Epithelial cell of proximal tubule (primary cell): Measurements from ENCODE around the gene DGKI. TPM values are rescaled to one million over a fixed set of nuclear protein-coding genes. Genes with fewer than 3 reads are reported as not detected.

Source experiments
- DNase-seq: peaks from one replicate; pipeline ENCODE4 v3.0.0-alpha.2; 2011; ENCODE audit warnings: low read depth
- H3K4me3 ChIP-seq: 2 replicates; pipeline ENCODE4 v1.5.1; 2011; ENCODE audit warnings: low read depth, mild to moderate bottlenecking, low read length
- CTCF ChIP-seq: conservative IDR thresholded peaks from 2 replicates; pipeline ENCODE4 v1.5.1; 2012; ENCODE audit warnings: low read depth, mild to moderate bottlenecking, low read length
- total RNA-seq: library from RNA; depleted of rRNA; stranded (reverse); fragments of >200 nt; gene quantifications from 2 replicates; pipeline ENCODE4 v1.2.3, GENCODE V29; 2015

Gene DGKI
- total RNA-seq, 1 donor from 2014 or later = 0.69 TPM

- no peak overlapping the region for H3K4me3 ChIP-seq
- no peak for TF ChIP-seq CTCF
- DNase-seq = no peak
These were observed 198.7 kb downstream of the DGKI start for GRCh38 chr7:137647905-137648565.

DNA sequence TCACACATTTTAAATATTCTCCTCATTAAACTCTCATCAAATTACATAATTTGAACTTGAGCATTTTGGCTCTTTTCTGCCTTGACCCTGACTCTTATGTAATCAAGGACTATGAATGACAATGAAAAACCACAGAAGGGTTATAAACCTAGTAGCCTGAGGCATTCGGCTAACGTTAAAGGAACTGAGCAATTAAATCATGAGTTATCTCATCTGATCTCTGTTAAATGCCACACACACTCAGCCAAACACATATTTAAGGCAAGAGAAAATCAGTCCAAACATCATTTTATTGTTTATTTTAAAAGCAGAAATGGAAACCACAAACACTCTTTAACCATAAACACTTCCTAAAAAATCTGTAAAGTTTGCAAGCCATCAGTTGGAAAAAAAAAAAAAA lies 204.3 kb downstream of the DGKI start:
- TF ChIP-seq CTCF = no peak
- no peak for DNase-seq
- H3K4me3 ChIP-seq = no peak overlapping the region

DNA sequence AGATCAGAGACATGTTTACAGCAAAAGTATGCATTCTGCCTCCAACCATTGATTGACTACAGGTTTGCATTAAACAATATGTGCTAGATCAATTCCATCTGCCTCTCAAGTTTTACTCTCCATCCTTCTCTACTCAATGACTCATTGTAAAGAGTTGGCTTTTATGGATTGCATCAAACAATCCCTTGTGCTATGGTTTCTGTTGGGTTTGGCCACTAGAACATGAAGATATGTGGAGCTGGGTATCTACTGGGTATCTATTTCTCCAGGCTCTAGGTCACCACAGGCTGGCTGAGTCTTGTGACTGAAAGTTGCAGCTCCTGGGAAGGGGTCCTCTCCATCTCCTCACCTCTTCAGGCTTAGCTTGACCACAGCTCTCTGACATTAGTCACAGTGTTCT lies 204.7 kb downstream of the DGKI start:
- TF ChIP-seq CTCF = no peak
- DNase-seq = no peak
- H3K4me3 ChIP-seq = no peak overlapping the region

- no peak overlapping the region for H3K4me3 ChIP-seq
- no peak for DNase-seq
- TF ChIP-seq CTCF = no peak
These were observed 210.4 kb downstream of the DGKI start for GRCh38 chr7:137636376-137636775.

DNA sequence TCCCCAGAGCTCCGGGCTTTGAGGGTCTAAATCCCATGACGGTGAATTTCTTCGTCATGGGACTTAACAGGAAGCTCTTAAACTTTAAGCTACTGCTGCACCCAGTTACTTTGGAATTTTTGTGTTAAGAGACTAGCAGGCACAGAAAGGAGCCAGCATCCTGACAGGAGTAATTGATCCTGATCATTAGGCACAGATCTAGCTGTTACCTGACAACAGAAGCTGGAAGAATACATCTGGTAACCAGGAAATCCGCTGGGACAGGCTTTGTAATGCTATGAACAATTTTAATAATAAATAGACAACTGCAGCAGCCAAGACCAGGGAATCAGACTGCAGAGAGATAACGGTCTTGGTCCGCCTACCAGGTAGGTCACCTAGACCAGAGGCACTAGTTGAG lies 210.9 kb downstream of the DGKI start:
- no peak for DNase-seq
- H3K4me3 ChIP-seq = no peak overlapping the region
- TF ChIP-seq CTCF = no peak

DNA sequence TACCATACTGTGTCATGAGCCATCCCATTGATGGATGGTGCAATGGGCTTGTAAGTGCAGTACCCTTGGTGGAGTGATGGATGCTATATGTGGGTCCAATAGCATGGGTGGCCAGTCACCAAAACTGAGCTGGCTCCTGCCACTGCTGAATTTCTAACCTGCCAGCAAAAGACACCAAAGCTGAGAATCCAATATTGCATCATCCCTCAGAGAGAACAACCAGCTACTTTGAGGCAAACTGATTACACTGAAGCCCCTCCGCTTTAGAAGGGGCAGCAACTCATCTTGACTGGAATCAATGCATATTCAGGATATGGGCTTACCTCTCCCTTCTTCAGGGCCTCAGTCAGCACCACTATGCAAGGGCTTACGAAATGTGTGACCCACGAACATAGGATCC lies 211.6 kb downstream of the DGKI start:
- TF ChIP-seq CTCF = no peak
- no peak for DNase-seq
- H3K4me3 ChIP-seq = no peak overlapping the region

GRCh38 chr7:137634356-137634755 lies 212.4 kb downstream of the DGKI start:
- no peak for TF ChIP-seq CTCF
- no peak overlapping the region for H3K4me3 ChIP-seq
- DNase-seq = no peak
